Bronchial epithelial cell (primary cell): ENCODE data around the gene TRPM3. TPM values are rescaled to one million over a fixed set of nuclear protein-coding genes. Genes with fewer than 3 reads are reported as not detected.

ENCODE experiments used
- DNase-seq: peaks from one replicate; pipeline ENCODE4 v3.0.0-alpha.2; 2010; ENCODE audit warnings: low read depth
- FAIRE-seq: peaks from 2 replicates; lab custom pipeline; 2011; peaks lifted over from hg19 to GRCh38; lab: Jason Lieb, UNC
- H3K27me3 ChIP-seq: 2 replicates; pipeline ENCODE4 v1.5.1; 2011; ENCODE audit warnings: low read length; ENCODE audit not compliant: control insufficient read depth, insufficient read depth
- H3K36me3 ChIP-seq: 2 replicates; pipeline ENCODE4 v1.5.1; 2011; ENCODE audit warnings: low read length; ENCODE audit not compliant: control insufficient read depth, insufficient read depth
- H3K4me3 ChIP-seq: 2 replicates; pipeline ENCODE4 v1.5.1; 2011; ENCODE audit warnings: mild to moderate bottlenecking, low read depth, low read length, control low read depth
- total RNA-seq: library from RNA; depleted of rRNA; stranded (reverse); fragments of >200 nt; gene quantifications from 2 replicates; pipeline ENCODE4 v1.2.1, GENCODE V29; 2014
- TF ChIP-seq, protein P1 (sequence below): IDR thresholded peaks from 2 replicates; pipeline ENCODE4 v1.5.1; 2011; ENCODE audit warnings: mild to moderate bottlenecking, moderate library complexity, low read length, control low read depth, inconsistent platforms; ENCODE audit not compliant: insufficient read depth, severe bottlenecking

TRPM3 gene
- total RNA-seq, 1 donor from 2014 or later, result not detected

DNA sequence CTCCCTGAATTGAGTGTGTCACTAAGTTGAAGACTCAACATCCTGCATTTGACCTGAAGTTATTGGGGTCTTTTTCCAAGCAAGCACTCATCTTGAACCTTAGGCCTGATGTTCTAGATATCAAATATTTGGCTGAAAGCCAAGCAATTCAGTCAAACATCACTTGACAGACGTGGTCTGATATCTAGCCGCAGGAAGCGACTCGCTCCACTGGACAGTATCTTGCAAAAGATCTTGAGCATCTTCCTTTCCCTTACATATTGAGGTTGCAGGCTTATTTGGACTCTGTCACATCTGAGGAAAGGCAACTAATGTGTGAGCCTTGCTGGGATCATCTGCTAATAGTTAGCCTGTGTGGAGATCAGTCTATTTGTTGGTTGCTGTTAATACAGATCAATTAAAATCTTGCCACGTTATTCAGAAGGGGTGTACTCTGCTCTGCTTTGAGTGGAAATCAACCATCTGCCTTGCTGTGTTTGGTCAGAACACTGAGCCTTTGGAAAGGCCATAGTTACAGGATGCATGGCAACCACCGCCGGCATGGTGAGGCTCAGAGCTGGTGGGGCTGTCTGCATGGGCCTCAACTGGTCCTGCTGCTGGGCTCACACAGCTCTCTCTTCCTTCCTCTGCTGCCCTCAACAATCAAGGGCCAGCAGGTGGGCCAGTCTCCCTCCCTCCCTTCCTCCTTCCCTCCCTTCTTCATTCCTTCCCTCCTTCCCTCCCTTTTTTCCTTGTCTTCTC lies 540.0 kb downstream of the TRPM3 start:
- Histone ChIP-seq H3K36me3 (no peaks in the 10 kb centered on the region), H3K27me3 (peaks cover 3% of the 10 kb centered on the region), H3K4me3 (no peak overlapping the region)
- DNase-seq, result no peak
- TF ChIP-seq, protein P1, sequence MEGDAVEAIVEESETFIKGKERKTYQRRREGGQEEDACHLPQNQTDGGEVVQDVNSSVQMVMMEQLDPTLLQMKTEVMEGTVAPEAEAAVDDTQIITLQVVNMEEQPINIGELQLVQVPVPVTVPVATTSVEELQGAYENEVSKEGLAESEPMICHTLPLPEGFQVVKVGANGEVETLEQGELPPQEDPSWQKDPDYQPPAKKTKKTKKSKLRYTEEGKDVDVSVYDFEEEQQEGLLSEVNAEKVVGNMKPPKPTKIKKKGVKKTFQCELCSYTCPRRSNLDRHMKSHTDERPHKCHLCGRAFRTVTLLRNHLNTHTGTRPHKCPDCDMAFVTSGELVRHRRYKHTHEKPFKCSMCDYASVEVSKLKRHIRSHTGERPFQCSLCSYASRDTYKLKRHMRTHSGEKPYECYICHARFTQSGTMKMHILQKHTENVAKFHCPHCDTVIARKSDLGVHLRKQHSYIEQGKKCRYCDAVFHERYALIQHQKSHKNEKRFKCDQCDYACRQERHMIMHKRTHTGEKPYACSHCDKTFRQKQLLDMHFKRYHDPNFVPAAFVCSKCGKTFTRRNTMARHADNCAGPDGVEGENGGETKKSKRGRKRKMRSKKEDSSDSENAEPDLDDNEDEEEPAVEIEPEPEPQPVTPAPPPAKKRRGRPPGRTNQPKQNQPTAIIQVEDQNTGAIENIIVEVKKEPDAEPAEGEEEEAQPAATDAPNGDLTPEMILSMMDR, result no peak
- FAIRE-seq, result peak; percentile 55

DNA sequence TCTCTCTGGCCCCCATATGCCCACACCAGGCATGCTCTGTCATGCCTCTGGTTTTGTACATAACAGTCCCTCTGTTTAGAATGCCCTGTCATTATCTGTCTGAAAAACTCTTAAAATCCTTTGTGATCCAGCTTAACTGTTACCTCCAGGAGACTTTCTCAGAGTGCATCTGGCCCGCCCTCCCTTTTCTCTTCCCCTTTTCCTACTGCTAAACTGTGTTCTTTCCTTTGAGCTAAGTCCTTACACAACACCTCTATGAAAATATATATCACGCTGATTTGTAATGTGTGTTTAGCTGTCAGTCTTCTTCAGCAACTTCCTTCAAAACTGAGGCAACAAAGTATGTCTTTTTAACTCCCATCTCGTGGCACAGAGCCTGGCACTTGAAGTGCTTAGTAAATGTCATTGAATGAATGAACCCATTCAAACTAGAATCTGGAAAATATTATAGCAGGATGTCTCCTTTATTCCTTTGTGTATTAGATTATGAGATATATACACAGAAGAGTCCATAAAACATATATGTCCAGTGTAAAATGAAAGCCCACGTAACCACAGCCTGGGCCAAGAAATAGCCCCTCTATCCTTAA lies 540.7 kb downstream of the TRPM3 start:
- FAIRE-seq, result peak; percentile 58
- no peaks in the 10 kb centered on the region for H3K36me3 ChIP-seq
- peaks cover 3% of the 10 kb centered on the region for H3K27me3 ChIP-seq
- DNase-seq, result no peak
- TF ChIP-seq, protein P1, result no peak
- H3K4me3 ChIP-seq, result no peak overlapping the region

DNA sequence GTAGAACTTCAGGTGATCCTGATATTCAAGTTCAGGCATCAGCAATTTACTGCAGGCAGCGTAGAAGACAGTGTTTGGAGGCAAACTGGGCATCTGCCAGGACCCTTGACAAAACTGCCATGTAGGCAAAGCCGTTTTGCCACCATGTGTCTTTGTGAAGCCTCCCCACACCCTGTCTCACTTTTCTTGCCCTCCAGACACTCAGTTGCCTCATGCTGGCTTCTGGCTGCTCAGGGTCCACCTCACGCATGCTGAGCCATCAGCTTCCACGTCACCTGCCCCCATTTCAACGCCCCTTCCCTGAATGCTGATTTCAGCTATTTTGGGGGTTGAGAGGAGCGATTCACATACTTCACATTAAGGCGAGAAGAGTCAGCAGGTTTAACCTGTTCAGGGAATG lies 541.7 kb downstream of the TRPM3 start:
- no peak overlapping the region for H3K4me3 ChIP-seq
- peaks cover 3% of the 10 kb centered on the region for H3K27me3 ChIP-seq
- DNase-seq, result no peak
- no peak for FAIRE-seq
- no peaks in the 10 kb centered on the region for H3K36me3 ChIP-seq
- TF ChIP-seq, protein P1, result no peak

DNA sequence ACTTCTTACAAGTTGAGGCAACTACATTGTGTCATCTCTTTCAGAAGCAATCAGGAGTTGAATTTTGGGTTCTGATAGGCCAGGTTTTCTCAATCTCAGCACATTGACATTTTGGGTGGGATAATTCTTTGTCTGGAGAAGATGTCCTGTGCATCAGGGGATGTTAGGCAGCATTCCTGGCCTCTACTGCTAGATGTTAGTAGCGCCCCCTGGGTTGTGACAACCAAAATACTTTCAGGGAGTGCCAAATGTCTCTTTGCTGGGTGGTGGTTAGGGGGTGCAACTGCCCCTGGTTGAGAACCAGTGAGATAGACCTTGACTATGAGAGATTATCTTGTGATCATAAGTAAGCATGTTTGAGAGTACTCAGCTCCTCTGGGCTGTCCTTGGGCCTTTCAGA lies 542.7 kb downstream of the TRPM3 start:
- DNase-seq (no peak), FAIRE-seq (no peak)
- TF ChIP-seq, protein P1, result no peak
- H3K36me3 ChIP-seq, result no peaks in the 10 kb centered on the region
- H3K27me3 ChIP-seq, result peaks cover 3% of the 10 kb centered on the region
- H3K4me3 ChIP-seq, result no peak overlapping the region

DNA sequence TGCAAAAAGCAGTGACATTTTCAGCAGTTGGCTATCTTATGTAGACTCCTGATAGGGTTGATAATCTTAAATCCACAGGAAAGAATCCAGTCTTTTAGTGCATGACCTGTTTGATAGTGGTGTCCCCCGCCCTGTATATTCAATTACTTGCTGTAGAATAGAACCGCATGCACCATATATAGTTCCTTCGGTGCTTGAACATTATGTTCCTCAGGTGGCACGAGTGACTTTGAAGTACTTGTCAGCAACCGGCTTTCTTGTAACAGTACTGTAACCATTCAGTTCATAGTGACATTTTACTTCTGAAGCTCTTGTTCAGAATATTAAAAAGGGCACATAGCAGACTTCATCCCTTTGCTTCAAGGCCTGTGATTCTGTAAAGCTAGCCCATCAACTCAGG lies 543.8 kb downstream of the TRPM3 start:
- no peak overlapping the region for H3K4me3 ChIP-seq
- TF ChIP-seq, protein P1, result no peak
- H3K27me3 ChIP-seq, result no peaks in the 10 kb centered on the region
- no peak for FAIRE-seq
- no peak for DNase-seq
- H3K36me3 ChIP-seq, result no peaks in the 10 kb centered on the region
